B cell (primary cell): ENCODE measurements around the gene KCNQ1OT1. TPM values are rescaled to one million over a fixed set of nuclear protein-coding genes. Genes with fewer than 3 reads are reported as not detected.

Source experiments
- ATAC-seq: fragments of 200-7000 bp; cut with Tn5 transposase; one replicate; pipeline ENCODE4 v1.10.0; 2021; ENCODE audit warnings: low read depth, mild to moderate bottlenecking, moderate number of reproducible peaks, moderate library complexity
- CTCF ChIA-PET: fragments of 350-600 bp; sonication (Branson Sonifier 250); formaldehyde crosslinking; loops from one replicate; lab custom pipeline; 2021; ENCODE audit warnings: antibody characterized with exemption, inconsistent platforms; lab: Charles Lee
- POLR2A ChIA-PET: fragments of 350-600 bp; sonication (Branson Sonifier 250); formaldehyde crosslinking; loops from one replicate; lab custom pipeline; 2021; ENCODE audit warnings: antibody characterized with exemption; lab: Charles Lee
- DNase-seq: peaks from one replicate; pipeline ENCODE4 v3.0.0; 2013
- H2AFZ ChIP-seq: 2 replicates; pipeline ENCODE4 v1.6.1; 2012; ENCODE audit warnings: mild to moderate bottlenecking, low read depth, low read length; ENCODE audit not compliant: insufficient read depth, poor library complexity, severe bottlenecking
- H3K27ac ChIP-seq, 2 donors: 1 replicate in 1 of 2; 2 replicates in 1 of 2; pipeline ENCODE4 v1.5.1; 2012 to 2013; ENCODE audit warnings: low read length in 2 of 2, mild to moderate bottlenecking in 2 of 2, moderate library complexity in 1 of 2
- H3K27me3 ChIP-seq, 4 experiments: fragments of 200-600 bp in 1 of 4; sonication (generic) in 1 of 4; replicated peaks in 1 of 4; 1 replicate in 2 of 4; 2 replicates in 2 of 4; pipeline versions ENCODE4 v1.6.1 to v1.7.0; 2013 to 2016; ENCODE audit warnings: low read length in 3 of 4, mild to moderate bottlenecking in 2 of 4, mixed read lengths in 1 of 4, moderate library complexity in 1 of 4; ENCODE audit not compliant: insufficient read depth in 4 of 4, control insufficient read depth in 3 of 4; ENCODE audit errors: control extremely low read depth in 1 of 4
- H3K36me3 ChIP-seq, 2 experiments: replicated peaks in 1 of 2; 1 replicate in 1 of 2; 2 replicates in 1 of 2; pipeline versions ENCODE4 v1.6.1 to v1.7.1; 2013; ENCODE audit warnings: low read length in 1 of 2; ENCODE audit not compliant: insufficient read depth in 2 of 2, control insufficient read depth in 1 of 2; ENCODE audit errors: control extremely low read depth in 1 of 2, extremely low read depth in 1 of 2
- H3K4me1 ChIP-seq, 2 donors: fragments of 200-600 bp in 1 of 2; sonication (generic) in 1 of 2; 1 replicate in 1 of 2; 2 replicates in 1 of 2; pipeline versions ENCODE4 v1.5.1 to v1.6.1; 2013 to 2017; ENCODE audit warnings: low read length in 2 of 2; ENCODE audit not compliant: control insufficient read depth in 2 of 2, insufficient read depth in 2 of 2
- H3K4me2 ChIP-seq: replicated peaks from 2 replicates; pipeline ENCODE3; 2012; ENCODE audit warnings: mild to moderate bottlenecking, low read depth, low read length; ENCODE audit not compliant: poor library complexity, severe bottlenecking
- H3K4me3 ChIP-seq, 5 experiments: fragments of 200-600 bp in 1 of 5; sonication (generic) in 1 of 5; 1 replicate in 3 of 5; 2 replicates in 2 of 5; pipeline versions ENCODE4 v1.5.1 to v1.7.0; 2011 to 2016; ENCODE audit warnings: low read length in 4 of 5, mild to moderate bottlenecking in 4 of 5, low read depth in 2 of 5, control low read depth in 1 of 5, moderate library complexity in 1 of 5; ENCODE audit not compliant: insufficient read depth in 1 of 5; ENCODE audit errors: control extremely low read depth in 1 of 5, extremely low read depth in 1 of 5
- H3K79me2 ChIP-seq: fragments of 200-600 bp; sonication (generic); one replicate; pipeline ENCODE4 v1.6.0; 2016; ENCODE audit warnings: low read length; ENCODE audit not compliant: control insufficient read depth, insufficient read depth
- H3K9ac ChIP-seq: fragments of 200-600 bp; sonication (generic); 2 replicates; pipeline ENCODE4 v1.6.1; 2017; ENCODE audit warnings: mild to moderate bottlenecking, low read length, moderate library complexity
- H3K9me3 ChIP-seq, 3 donors: one replicate each; pipeline versions ENCODE4 v1.6.1 to v1.7.1; 2013; ENCODE audit warnings: low read length in 2 of 3; ENCODE audit not compliant: control insufficient read depth in 2 of 3, insufficient read depth in 1 of 3; ENCODE audit errors: control extremely low read depth in 1 of 3
- H4K20me1 ChIP-seq: 2 replicates; pipeline ENCODE4 v1.6.0; 2012; ENCODE audit warnings: mild to moderate bottlenecking, low read length; ENCODE audit not compliant: insufficient read depth, control insufficient read depth, poor library complexity, severe bottlenecking
- H3K27ac Mint-ChIP-seq: one replicate; pipeline ENCODE4 v1.8.0; 2021; ENCODE audit warnings: mixed read lengths
- H3K27me3 Mint-ChIP-seq: one replicate; pipeline ENCODE4 v1.8.0; 2021; ENCODE audit warnings: mixed read lengths
- H3K4me1 Mint-ChIP-seq: one replicate; pipeline ENCODE4 v1.8.0; 2021; ENCODE audit warnings: mixed read lengths
- H3K4me3 Mint-ChIP-seq: one replicate; pipeline ENCODE4 v1.8.0; 2021; ENCODE audit warnings: mixed read lengths
- H3K9me3 Mint-ChIP-seq: one replicate; pipeline ENCODE4 v1.8.0; 2022; ENCODE audit warnings: mixed read lengths; ENCODE audit not compliant: insufficient read depth
- CTCF ChIP-seq: fragments of 200-600 bp; IDR thresholded peaks from one replicate; pipeline ENCODE4 v1.8.0; 2022; ENCODE audit warnings: antibody characterized with exemption, mild to moderate bottlenecking
- EZH2 ChIP-seq: IDR thresholded peaks from 2 replicates; pipeline ENCODE4 v1.6.1; 2012; ENCODE audit warnings: borderline replicate concordance, low read depth, mild to moderate bottlenecking, moderate library complexity, low read length; ENCODE audit not compliant: insufficient read depth, poor library complexity, severe bottlenecking
- WGBS: methylation state at CpG from one replicate; pipeline ENCODE4 v1.1.5; 2013; ENCODE audit warnings: missing lambda C conversion rate; ENCODE audit not compliant: insufficient coverage; 5-methylcytosine and 5-hydroxymethylcytosine counted together
- intact Hi-C: fragments of 100-400 bp; cut with micrococcal nuclease; formaldehyde crosslinking; loops from one replicate; pipeline ENCODE4 v1.10.0; 2022
- polyA plus RNA-seq: library from polyadenylated mRNA; depleted of rRNA; stranded (reverse); fragments of >200 nt; gene quantifications from 2 replicates; pipeline ENCODE4 v1.2.3, GENCODE V29; 2012
- total RNA-seq, 2 donors: library from RNA; stranded (reverse); fragments of 120-200 nt in 1 of 2; gene quantifications; 1 replicate in 1 of 2; 2 replicates in 1 of 2; pipeline versions ENCODE4 v1.2.3 to v1.2.4, GENCODE V29; 2013 to 2022

KCNQ1OT1 gene
- total and polyA plus RNA-seq, 2 donors (not counting 1 experiment from before 2014, with no cell fraction given) = 0.03 to 0.89 TPM

GRCh38 chr11:2734181-2735052 is 34.6 kb upstream of the KCNQ1OT1 start:
- Mint-ChIP-seq H3K4me1 (no peaks in the 10 kb centered on the region), H3K9me3 (no peaks in the 10 kb centered on the region), H3K27ac (no peak overlapping the region), H3K27me3 (no peaks in the 10 kb centered on the region), H3K4me3 (no peak overlapping the region)
- Histone ChIP-seq H3K4me3 (no peak overlapping the region), H3K9me3 (no peaks in the 10 kb centered on the region), H2AFZ (no peak overlapping the region), H3K79me2 (no peaks in the 10 kb centered on the region), H3K9ac (no peak overlapping the region), H3K27me3 (no peaks in the 10 kb centered on the region), H4K20me1 (no peaks in the 10 kb centered on the region), H3K4me2 (no peak overlapping the region), H3K4me1 (no peaks in the 10 kb centered on the region), H3K36me3 (no peaks in the 10 kb centered on the region), H3K27ac (no peak overlapping the region)
- DNase-seq (no peak), ATAC-seq (no peak)
- 92% methylated on average over 32 of the region's 32 CpGs for WGBS
- POLR2A ChIA-PET = no interaction called here
- CTCF ChIA-PET = no interaction called here
- TF ChIP-seq EZH2 (no peak), CTCF (no peak)
- intact Hi-C loops = no loop called here

- H3K27ac ChIP-seq = no peak overlapping the region
- ChIA-PET POLR2A (no interaction called here), CTCF (no interaction called here)
- Mint-ChIP-seq H3K27ac (peak overlapping the region; percentile 6), H3K4me1 (no peaks in the 10 kb centered on the region), H3K27me3 (no peaks in the 10 kb centered on the region), H3K4me3 (no peak overlapping the region), H3K9me3 (no peaks in the 10 kb centered on the region)
- no peak overlapping the region for H2AFZ ChIP-seq
- 77% methylated on average over 11 of the region's 12 CpGs for WGBS
- no peaks in the 10 kb centered on the region for H4K20me1 ChIP-seq
- intact Hi-C loops = no loop called here
- H3K4me2 ChIP-seq = no peak overlapping the region
- no peaks in the 10 kb centered on the region for H3K9me3 ChIP-seq
- H3K9ac ChIP-seq = no peak overlapping the region
- DNase-seq (no peak), ATAC-seq (no peak)
- H3K79me2 ChIP-seq = no peaks in the 10 kb centered on the region
- no peak overlapping the region for H3K4me3 ChIP-seq
- no peaks in the 10 kb centered on the region for H3K4me1 ChIP-seq
- TF ChIP-seq CTCF (no peak), EZH2 (no peak)
- no peaks in the 10 kb centered on the region for H3K36me3 ChIP-seq
- H3K27me3 ChIP-seq = no peaks in the 10 kb centered on the region
Observed at GRCh38 chr11:2732940-2733628, 33.3 kb upstream of the KCNQ1OT1 start.
